Chondrocyte (in vitro differentiated cells): ENCODE results near the gene OVCA2. TPM values are rescaled to one million over a fixed set of nuclear protein-coding genes. Genes with fewer than 3 reads are reported as not detected.

Experiments
- DNase-seq: peaks from one replicate; pipeline ENCODE4 v3.0.0; 2021; ENCODE audit warnings: mixed read lengths, low spot score
- H3K27ac Mint-ChIP-seq: one replicate; pipeline ENCODE4 v1.8.0; 2021; ENCODE audit warnings: mild to moderate bottlenecking, moderate library complexity, mixed read lengths; ENCODE audit not compliant: unreplicated experiment
- H3K27me3 Mint-ChIP-seq: 2 replicates; pipeline ENCODE4 v1.8.0; 2021; ENCODE audit warnings: low read depth, mixed read lengths
- H3K36me3 Mint-ChIP-seq: 2 replicates; pipeline ENCODE4 v1.8.0; 2021; ENCODE audit warnings: low read depth, mixed read lengths
- H3K4me1 Mint-ChIP-seq: 2 replicates; pipeline ENCODE4 v1.8.0; 2021; ENCODE audit warnings: low read depth, mild to moderate bottlenecking, mixed read lengths
- H3K4me3 Mint-ChIP-seq: one replicate; pipeline ENCODE4 v1.8.0; 2021; ENCODE audit warnings: mild to moderate bottlenecking, moderate library complexity, mixed read lengths; ENCODE audit not compliant: unreplicated experiment
- H3K9me3 Mint-ChIP-seq: 2 replicates; pipeline ENCODE4 v1.8.0; 2021; ENCODE audit warnings: low read depth, mixed read lengths
- CTCF ChIP-seq: fragments of 200-600 bp; sonication (generic); IDR thresholded peaks from 2 replicates; pipeline ENCODE4 v1.5.0; 2021; ENCODE audit warnings: antibody characterized with exemption, mild to moderate bottlenecking, moderate library complexity
- total RNA-seq: library from RNA; stranded (reverse); gene quantifications from 3 replicates; pipeline ENCODE4 v1.2.1, GENCODE V29; 2021

Gene OVCA2
- total RNA-seq, 1 donor from 2014 or later = 30.1 TPM

- Mint-ChIP-seq H3K36me3 (peaks cover 8% of the 10 kb centered on the region), H3K4me1 (peaks cover 30% of the 10 kb centered on the region), H3K4me3 (no peak overlapping the region), H3K27ac (no peak overlapping the region), H3K27me3 (no peaks in the 10 kb centered on the region), H3K9me3 (no peaks in the 10 kb centered on the region)
- no peak for DNase-seq
- no peak for TF ChIP-seq CTCF
These were observed 2.0 kb downstream of the OVCA2 start for GRCh38 chr17:2043785-2044184.

DNA sequence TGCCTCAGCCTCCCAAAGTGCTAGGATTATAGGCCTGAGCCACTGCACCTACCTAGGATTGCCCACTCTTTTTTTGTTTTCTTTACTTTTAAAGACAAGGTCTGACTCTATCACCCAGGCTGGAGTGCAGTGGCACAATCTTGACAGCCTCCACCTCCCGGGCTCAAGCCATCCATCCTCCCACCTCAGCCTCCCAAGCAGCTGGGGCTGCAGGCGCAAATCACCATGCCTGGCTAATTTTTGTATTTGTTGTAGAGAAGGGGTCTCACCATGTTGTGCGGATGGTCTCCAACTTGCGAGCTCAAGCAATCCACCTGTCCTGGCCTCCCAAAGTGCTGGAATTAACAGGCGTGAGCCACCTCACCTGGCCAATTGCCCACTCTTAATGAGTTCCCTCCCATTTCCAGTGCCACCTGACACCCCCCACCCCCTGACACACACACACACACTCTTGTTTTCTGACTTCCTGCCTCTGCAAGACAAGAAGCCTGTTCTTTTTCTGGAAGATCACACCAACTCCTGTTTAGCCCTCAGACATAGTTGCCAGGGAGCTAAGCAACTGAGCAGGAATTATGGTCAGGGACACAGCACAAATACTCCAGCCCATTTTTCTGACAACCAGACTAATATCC lies 2.6 kb downstream of the OVCA2 start:
- Mint-ChIP-seq H3K27me3 (no peaks in the 10 kb centered on the region), H3K27ac (no peak overlapping the region), H3K9me3 (no peaks in the 10 kb centered on the region), H3K36me3 (peaks cover 8% of the 10 kb centered on the region), H3K4me3 (no peak overlapping the region), H3K4me1 (peaks cover 36% of the 10 kb centered on the region)
- no peak for TF ChIP-seq CTCF
- DNase-seq = no peak

- Mint-ChIP-seq H3K9me3 (no peaks in the 10 kb centered on the region), H3K36me3 (peaks cover 7% of the 10 kb centered on the region), H3K27ac (no peak overlapping the region), H3K4me1 (peaks cover 31% of the 10 kb centered on the region), H3K27me3 (no peaks in the 10 kb centered on the region), H3K4me3 (no peak overlapping the region)
- TF ChIP-seq CTCF = no peak
- DNase-seq = no peak
These were observed 5.8 kb downstream of the OVCA2 start for GRCh38 chr17:2047590-2047989.

DNA sequence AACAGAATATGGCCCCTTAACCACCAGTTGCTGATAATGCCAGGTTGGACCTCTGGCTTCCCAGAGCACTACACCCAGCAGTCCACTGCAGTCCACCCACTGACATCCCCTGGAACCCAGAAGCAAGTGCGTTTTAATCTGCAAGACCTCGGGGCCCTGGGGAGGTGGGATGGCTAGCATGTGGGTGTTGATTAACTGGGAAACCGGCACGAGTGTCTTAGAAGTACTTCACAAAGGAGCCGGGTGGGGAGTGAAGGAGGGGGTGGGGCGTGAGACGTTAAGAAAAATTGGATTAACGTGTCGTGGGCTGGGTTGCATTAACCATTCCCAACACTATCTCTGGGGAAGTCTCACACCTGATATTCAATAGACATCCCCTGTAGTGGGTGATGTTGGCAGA lies 7.0 kb downstream of the OVCA2 start:
- TF ChIP-seq CTCF = no peak
- Mint-ChIP-seq H3K4me3 (peak overlapping the region; percentile 73), H3K27me3 (no peaks in the 10 kb centered on the region), H3K9me3 (no peaks in the 10 kb centered on the region), H3K4me1 (peaks cover 25% of the 10 kb centered on the region), H3K36me3 (peaks cover 2% of the 10 kb centered on the region), H3K27ac (no peak overlapping the region)
- no peak for DNase-seq

- Mint-ChIP-seq H3K4me3 (peak overlapping the region; percentile 73), H3K27ac (peak overlapping the region; percentile 88), H3K27me3 (no peaks in the 10 kb centered on the region), H3K4me1 (peaks cover 23% of the 10 kb centered on the region), H3K36me3 (peaks cover under 1% of the 10 kb centered on the region), H3K9me3 (no peaks in the 10 kb centered on the region)
- DNase-seq = no peak
- TF ChIP-seq CTCF = no peak
These were observed 7.8 kb downstream of the OVCA2 start for GRCh38 chr17:2049333-2050299.
